ENCODE data around the gene PCDH15.

PCDH15 gene

GRCh38 chr10:54702583-54703485 is 98.2 kb downstream of the PCDH15 start:
- no peak for DNase-seq

DNA sequence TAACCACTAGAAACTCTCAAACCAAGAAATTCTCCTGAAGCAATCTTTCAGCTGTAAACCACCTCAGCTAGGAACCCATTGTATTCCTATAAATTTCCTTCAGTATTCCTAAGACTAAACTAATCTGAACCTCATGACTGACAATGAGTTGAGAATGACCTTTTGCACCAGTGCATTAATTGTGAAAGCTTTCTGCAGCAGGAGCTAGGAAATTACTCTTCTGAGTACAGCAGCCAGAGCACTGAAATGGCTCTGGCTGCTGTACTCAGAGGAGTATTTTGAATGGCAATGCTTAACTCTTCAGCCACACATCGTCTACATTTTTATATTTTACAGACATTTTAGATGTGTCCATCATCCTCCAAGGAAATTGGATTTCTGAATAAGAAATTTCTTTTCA is 109.7 kb downstream of the PCDH15 start:
- no peak for DNase-seq

GRCh38 chr10:54682554-54682953 is 118.5 kb downstream of the PCDH15 start:
- DNase-seq: no peak

GRCh38 chr10:54681136-54681535 is 119.9 kb downstream of the PCDH15 start:
- DNase-seq: no peak

GRCh38 chr10:54667136-54667535 is 133.9 kb downstream of the PCDH15 start:
- DNase-seq: no peak

DNA sequence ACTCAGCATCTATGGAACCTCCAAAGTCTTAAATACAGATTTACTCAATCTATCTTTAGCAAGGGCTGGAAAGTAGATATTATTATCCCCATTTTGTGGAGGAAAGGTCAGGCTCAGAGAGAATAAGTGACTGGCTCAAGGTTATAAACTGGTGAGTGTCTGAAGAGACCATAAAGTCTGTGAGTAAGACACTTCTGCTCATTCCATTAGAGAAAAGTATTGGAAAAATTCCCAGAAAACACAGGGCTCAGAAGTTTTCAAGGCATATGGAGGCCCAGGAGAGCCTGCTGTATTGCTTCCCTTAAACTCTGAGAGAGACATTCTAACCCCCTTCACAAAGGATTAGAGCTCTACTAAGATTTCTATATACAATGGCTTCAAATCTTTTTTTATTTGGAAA is 134.8 kb downstream of the PCDH15 start:
- DNase-seq: no peak

DNA sequence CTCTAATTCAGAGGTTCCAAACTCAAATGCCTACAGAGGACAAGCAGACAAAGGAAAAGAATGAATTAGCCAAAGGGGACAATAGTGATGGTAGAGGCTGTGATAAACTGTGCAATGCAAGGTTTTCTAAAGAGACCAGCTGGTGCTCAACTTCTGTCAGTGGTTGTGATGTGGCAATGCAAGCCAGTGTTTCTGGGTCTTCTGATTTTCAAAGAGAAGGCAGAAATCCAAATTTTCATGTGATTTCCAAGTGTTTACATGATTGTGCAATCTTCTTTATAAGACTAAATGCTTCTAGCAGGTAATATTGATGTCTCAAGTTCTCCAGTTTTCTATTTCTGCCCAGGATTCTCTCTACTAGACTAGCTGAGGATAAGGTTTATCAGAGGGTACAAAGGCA is 135.9 kb downstream of the PCDH15 start:
- no peak for DNase-seq

GRCh38 chr10:54660397-54660796 is 140.6 kb downstream of the PCDH15 start:
- DNase-seq: no peak

- DNase-seq: no peak
Measured at GRCh38 chr10:54656643-54657042, 144.4 kb downstream of the PCDH15 start.

DNA sequence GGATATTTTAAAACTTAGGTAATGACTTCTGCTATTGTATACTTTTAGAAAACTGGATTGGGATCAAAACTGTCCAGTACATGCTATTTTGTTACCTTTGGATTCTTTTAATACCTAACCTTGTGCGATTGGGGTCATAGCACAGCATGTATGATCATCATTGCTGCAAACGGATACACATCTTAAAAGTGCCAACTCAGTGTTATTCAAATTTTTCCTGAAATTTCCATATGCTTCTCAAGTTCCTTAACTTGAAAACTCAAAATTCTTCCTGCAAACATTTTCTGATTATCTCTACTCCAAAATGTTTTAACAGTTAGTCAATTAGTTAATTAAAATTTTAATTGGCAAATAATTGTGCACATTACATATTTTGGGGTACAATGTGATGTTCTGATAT is 147.5 kb downstream of the PCDH15 start:
- no peak for DNase-seq

GRCh38 chr10:54650547-54650946 is 150.5 kb downstream of the PCDH15 start:
- DNase-seq: no peak

DNA sequence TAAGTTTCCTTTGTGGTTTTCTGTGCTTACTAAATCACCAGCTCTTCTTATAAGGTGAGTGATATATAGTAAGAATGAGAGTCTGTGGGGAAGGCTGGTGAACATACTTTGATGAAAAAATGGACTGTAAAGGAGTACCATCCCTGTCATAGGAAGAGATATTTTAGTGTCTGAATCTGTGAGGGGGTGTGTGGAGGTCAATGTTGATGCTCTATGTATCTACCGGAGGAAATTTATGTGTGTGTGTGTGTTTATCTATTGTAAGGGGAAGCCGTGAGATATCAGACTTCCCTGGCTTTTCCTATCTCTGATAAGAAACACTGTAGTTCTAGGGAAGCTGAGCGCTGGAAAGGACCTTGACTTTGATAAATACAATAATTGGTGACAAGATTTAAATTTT is 179.0 kb downstream of the PCDH15 start:
- DNase-seq: no peak

DNA sequence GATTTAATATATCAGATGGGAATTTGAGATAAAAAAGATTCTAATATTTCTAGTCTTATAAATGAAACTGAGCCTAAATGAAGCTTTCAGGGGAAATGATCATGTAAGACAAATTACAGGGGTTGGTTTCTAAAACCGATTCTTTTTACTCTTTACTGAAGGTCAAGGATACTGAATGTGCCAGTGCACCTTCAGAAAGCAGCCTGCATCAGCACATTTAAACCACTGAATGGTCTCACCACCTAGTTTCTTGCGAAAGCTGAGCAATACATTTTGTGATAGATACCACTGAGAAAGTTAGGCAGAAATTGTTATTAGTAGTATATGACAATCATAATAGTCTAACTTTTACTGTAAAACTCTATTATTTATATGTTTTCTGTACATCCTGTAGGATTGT is 180.7 kb downstream of the PCDH15 start:
- DNase-seq: no peak

DNA sequence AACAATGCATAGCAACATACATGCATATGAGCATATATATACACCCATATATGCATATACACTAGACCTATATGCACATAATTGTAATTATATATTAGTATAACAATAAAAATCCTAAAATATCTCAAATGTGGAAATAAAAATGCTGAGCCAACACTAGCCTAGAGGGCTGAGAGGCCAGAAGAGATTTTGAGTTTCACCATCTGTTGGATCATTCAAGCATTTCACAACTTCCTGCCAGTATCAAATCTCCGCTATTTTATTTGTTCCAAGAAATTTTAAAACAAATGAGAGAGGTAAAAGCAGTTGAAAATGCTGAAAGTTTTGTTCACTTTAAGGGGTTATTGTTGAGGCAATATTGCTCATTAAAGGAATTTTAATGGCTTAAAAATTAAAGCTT is 187.0 kb downstream of the PCDH15 start:
- DNase-seq: no peak

GRCh38 chr10:54613162-54613561 is 187.9 kb downstream of the PCDH15 start:
- DNase-seq: no peak

- no peak for DNase-seq
Measured at GRCh38 chr10:54609423-54609822, 191.6 kb downstream of the PCDH15 start.

DNA sequence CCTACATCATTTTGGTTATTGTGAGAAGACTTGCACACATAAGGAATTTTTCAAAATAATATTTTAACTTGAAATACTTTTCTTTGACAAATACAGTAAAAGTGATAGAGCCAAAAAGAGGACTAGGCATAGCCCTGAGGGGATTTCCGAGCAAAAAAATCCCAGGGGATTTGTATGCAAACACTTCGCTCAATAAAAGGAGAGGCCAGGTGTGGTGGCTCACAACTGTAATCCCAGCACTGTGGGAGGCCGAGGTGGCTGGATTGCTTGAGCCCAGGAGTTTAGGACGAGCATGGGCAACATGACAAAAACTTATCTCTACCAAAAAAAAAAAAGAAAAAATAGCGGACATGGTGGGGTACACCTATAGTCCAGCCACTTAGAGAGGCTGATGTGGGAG is 193.0 kb downstream of the PCDH15 start:
- no peak for DNase-seq

DNA sequence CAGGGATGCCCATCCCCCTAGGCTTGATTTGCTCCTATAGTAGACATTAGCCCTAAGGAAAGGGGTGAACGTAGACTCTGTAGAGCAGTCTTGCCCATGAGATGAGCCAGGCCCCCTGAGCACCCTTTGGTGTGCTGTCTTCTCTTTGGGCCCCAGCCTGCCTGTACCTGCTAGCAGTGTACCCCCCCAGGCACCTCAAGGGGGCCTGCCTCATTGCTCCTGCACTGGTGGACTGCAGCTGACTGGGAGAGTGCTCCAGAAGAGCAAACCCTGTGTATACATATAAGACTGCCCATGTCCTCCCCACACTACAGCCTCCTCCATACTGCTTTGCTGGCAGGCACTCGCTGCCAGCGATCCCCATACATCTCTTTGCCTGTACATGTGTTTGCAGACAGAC is 206.7 kb downstream of the PCDH15 start:
- no peak for DNase-seq

- no peak for DNase-seq
Measured at GRCh38 chr10:54587971-54588370, 213.1 kb downstream of the PCDH15 start.

DNA sequence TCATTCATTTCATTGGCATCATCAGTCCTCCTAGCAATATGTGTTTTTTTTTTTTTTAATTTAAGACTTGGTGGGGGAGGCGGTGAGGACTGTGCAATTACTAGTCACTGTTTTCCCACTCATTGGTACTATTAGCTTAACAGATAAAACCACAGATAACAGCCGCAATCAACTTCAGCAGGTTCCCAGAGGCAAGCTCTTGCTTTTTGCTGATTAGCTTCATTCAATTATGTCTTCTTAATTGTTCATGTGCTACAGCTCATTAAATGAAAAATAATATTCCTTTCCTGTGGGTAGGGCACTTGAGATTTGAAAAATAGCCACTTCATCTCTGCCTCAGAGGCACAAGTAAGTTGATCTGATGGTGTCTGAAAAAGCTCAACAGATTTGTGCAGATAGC is 215.5 kb downstream of the PCDH15 start:
- DNase-seq: no peak

DNA sequence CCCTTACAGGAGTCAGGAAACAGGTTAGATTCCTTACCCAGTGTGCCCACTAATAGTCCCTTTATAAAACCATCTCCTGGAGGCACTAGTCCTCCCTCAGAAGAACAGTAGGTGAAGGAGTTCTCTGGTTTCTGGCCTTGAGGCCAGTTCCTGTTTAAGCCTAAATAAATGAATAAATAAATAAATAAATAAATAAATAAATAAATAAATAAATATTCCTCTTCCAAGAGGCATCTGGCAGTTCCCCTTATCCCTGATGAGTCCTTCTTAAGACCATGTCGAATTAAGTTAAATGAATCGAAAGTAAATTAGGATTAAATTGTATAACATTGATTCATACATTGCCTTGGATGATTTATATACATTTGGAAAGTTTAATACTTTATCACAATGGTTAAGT is 223.3 kb downstream of the PCDH15 start:
- no peak for DNase-seq

DNA sequence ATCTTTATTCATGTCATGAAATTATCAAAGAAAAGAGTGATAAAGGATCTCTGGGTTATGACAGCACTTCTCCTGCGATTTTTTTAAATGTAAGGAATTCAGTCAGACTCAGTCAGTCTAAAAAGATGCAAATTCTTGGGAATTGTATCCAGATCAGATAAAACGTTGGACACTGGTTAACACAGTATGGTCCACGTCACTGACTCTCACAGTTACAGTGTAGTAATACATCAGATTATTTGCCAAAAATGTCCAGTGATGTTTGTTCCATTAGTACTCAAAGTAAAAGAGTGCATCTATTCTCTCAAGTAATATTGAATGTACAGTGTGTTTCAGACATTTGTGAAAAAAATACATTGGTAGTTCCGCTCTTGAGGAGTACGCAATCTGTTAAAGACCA is 224.5 kb downstream of the PCDH15 start:
- DNase-seq: no peak

- DNase-seq: no peak
Measured at GRCh38 chr10:54559498-54559897, 241.5 kb downstream of the PCDH15 start.

- DNase-seq: no peak
Measured at GRCh38 chr10:54554028-54554427, 247.0 kb downstream of the PCDH15 start.

GRCh38 chr10:54550016-54550415 is 251.0 kb downstream of the PCDH15 start:
- no peak for DNase-seq

All from stimulated activated CD4-positive, alpha-beta T cell treated with anti-CD3 and anti-CD28 coated beads, Interleukin-15, amount 100 ng/mL, for 24 hours (primary cell).